Endothelial cell of umbilical vein (primary cell): ENCODE data around the gene FOXP1. TPM values are rescaled to one million over a fixed set of nuclear protein-coding genes. Genes with fewer than 3 reads are reported as not detected.

Source experiments
- BruUV-seq: library from RNA; stranded (reverse); fragments of 400-500 nt; replicated peaks from 2 replicates; lab custom pipeline; 2021; lab: Mats Ljungman, UMichigan
- CTCF ChIA-PET: fragments of 300-600, 350-600 bp; sonication (Branson Sonifier 250); formaldehyde crosslinking; loops from one replicate; lab custom pipeline; 2021; ENCODE audit warnings: antibody characterized with exemption, inconsistent platforms; lab: Charles Lee
- POLR2A ChIA-PET: fragments of 300-600, 350-600 bp; sonication (Branson Sonifier 250); formaldehyde crosslinking; loops from one replicate; lab custom pipeline; 2021; ENCODE audit warnings: antibody characterized with exemption, inconsistent platforms; lab: Charles Lee
- DNase-seq: peaks from one replicate; pipeline ENCODE4 v3.0.0-alpha.2; 2011; ENCODE audit warnings: low read depth, low spot score
- FAIRE-seq: peaks from 2 replicates; lab custom pipeline; 2011; peaks lifted over from hg19 to GRCh38; lab: Jason Lieb, UNC
- H2AFZ ChIP-seq: 2 replicates; pipeline ENCODE4 v1.6.0; 2012; ENCODE audit warnings: low read depth, low read length, control low read depth, inconsistent platforms
- H3K27ac ChIP-seq: 2 replicates; pipeline ENCODE4 v1.5.1; 2011; ENCODE audit warnings: low read depth, mild to moderate bottlenecking, control low read depth, low read length, moderate library complexity; ENCODE audit not compliant: insufficient read depth
- H3K27me3 ChIP-seq, 2 experiments: 2 replicates each; pipeline versions ENCODE4 v1.6.0 to v1.6.1; 2011; ENCODE audit warnings: low read length in 2 of 2, mixed read lengths in 1 of 2; ENCODE audit not compliant: control insufficient read depth in 2 of 2, insufficient read depth in 2 of 2
- H3K36me3 ChIP-seq, 2 experiments: 2 replicates in 1 of 2; 3 replicates in 1 of 2; pipeline ENCODE4 v1.5.1; 2011; ENCODE audit warnings: low read length in 2 of 2, mild to moderate bottlenecking in 1 of 2, moderate library complexity in 1 of 2; ENCODE audit not compliant: control insufficient read depth in 2 of 2, insufficient read depth in 2 of 2; ENCODE audit errors: extremely low read depth in 1 of 2
- H3K4me1 ChIP-seq: 3 replicates; pipeline ENCODE4 v1.5.1; 2011; ENCODE audit warnings: mild to moderate bottlenecking, low read length; ENCODE audit not compliant: control insufficient read depth, insufficient read depth; ENCODE audit errors: extremely low read depth
- H3K4me2 ChIP-seq: 2 replicates; pipeline ENCODE4 v1.6.1; 2011; ENCODE audit warnings: low read length, control low read depth, mixed read lengths; ENCODE audit not compliant: insufficient read depth
- H3K4me3 ChIP-seq, 3 experiments: fragments of 200-600 bp in 1 of 3; sonication (generic), shearing (Covaris generic) in 1 of 3; replicated peaks in 1 of 3; 2 replicates each; pipeline ENCODE4 v1.5.1; 2011 to 2016; ENCODE audit warnings: control low read depth in 3 of 3, low read length in 3 of 3, mild to moderate bottlenecking in 2 of 3, inconsistent platforms in 1 of 3, low read depth in 1 of 3, moderate library complexity in 1 of 3; ENCODE audit not compliant: insufficient read depth in 1 of 3
- H3K79me2 ChIP-seq: 2 replicates; pipeline ENCODE4 v1.6.0; 2012; ENCODE audit warnings: low read length, inconsistent platforms; ENCODE audit not compliant: control insufficient read depth, insufficient read depth
- H3K9ac ChIP-seq: replicated peaks from 2 replicates; pipeline ENCODE3; 2011; ENCODE audit warnings: low read length, control low read depth; ENCODE audit not compliant: insufficient read depth; ENCODE audit errors: extremely low read depth
- H3K9me1 ChIP-seq: replicated peaks from 3 replicates; pipeline ENCODE4 v1.6.0; 2011; ENCODE audit warnings: mild to moderate bottlenecking, low read length; ENCODE audit not compliant: control insufficient read depth, insufficient read depth; ENCODE audit errors: extremely low read depth
- H3K9me3 ChIP-seq: replicated peaks from 2 replicates; pipeline ENCODE4 v1.5.1; 2012; ENCODE audit warnings: low read length, inconsistent platforms; ENCODE audit not compliant: control insufficient read depth, insufficient read depth
- H4K20me1 ChIP-seq: replicated peaks from 2 replicates; pipeline ENCODE3; 2011; ENCODE audit warnings: mild to moderate bottlenecking, low read length; ENCODE audit not compliant: control insufficient read depth, insufficient read depth; ENCODE audit errors: extremely low read depth
- CTCF ChIP-seq, 2 donors: IDR thresholded peaks; 1 replicate in 1 of 2; 2 replicates in 1 of 2; pipeline ENCODE4 v1.5.1; 2011; ENCODE audit warnings: low read length in 2 of 2, mild to moderate bottlenecking in 2 of 2, moderate library complexity in 2 of 2, control low read depth in 1 of 2, inconsistent platforms in 1 of 2, low read depth in 1 of 2; ENCODE audit not compliant: insufficient read depth in 1 of 2; ENCODE audit errors: extremely low read depth in 1 of 2
- EZH2 ChIP-seq: IDR thresholded peaks from 2 replicates; pipeline ENCODE4 v1.6.1; 2012; ENCODE audit warnings: borderline replicate concordance, low read depth, mild to moderate bottlenecking, moderate library complexity, low read length, inconsistent platforms; ENCODE audit not compliant: severe bottlenecking
- FOS ChIP-seq: IDR thresholded peaks from 2 replicates; pipeline ENCODE4 v1.6.1; 2011; ENCODE audit warnings: mild to moderate bottlenecking, low read length, moderate library complexity, borderline replicate concordance; ENCODE audit not compliant: insufficient read depth
- GATA2 ChIP-seq: IDR thresholded peaks from 2 replicates; pipeline ENCODE4 v1.7.0; 2011; ENCODE audit warnings: low read depth, mild to moderate bottlenecking, moderate library complexity, mixed read lengths, low read length; ENCODE audit not compliant: insufficient read length, insufficient read depth
- JUN ChIP-seq: IDR thresholded peaks from 2 replicates; pipeline ENCODE4 v1.6.1; 2011; ENCODE audit warnings: borderline replicate concordance, low read depth; ENCODE audit not compliant: insufficient read length, insufficient read depth
- MAX ChIP-seq: IDR thresholded peaks from 2 replicates; pipeline ENCODE4 v1.6.1; 2011; ENCODE audit not compliant: insufficient read depth, insufficient read length
- MYC ChIP-seq: IDR thresholded peaks from one replicate; pipeline ENCODE4 v1.6.1; 2011; ENCODE audit warnings: mild to moderate bottlenecking, low read depth, low read length
- POLR2A ChIP-seq: IDR thresholded peaks from 2 replicates; pipeline ENCODE4 v1.6.1; 2012; ENCODE audit warnings: low read depth, mild to moderate bottlenecking, control low read depth, low read length
- POLR2AphosphoS5 ChIP-seq: IDR thresholded peaks from 2 replicates; pipeline ENCODE4 v1.6.1; 2012; ENCODE audit warnings: low read depth, mild to moderate bottlenecking, control low read depth, low read length, moderate library complexity; ENCODE audit not compliant: insufficient read depth
- dilution Hi-C: fragments of 300-500 bp; cut with MboI; formaldehyde crosslinking; loops from one replicate; pipeline ENCODE4 v1.15.0; 2019; ENCODE audit warnings: low sequenced_read_pairs; ENCODE audit not compliant: extremely low pct_ligation_motif_present
- intact Hi-C: fragments of 100-400 bp; cut with micrococcal nuclease; formaldehyde crosslinking; loops from one replicate; pipeline ENCODE4 v1.10.0; 2022
- polyA plus RNA-seq, 4 experiments: library from polyadenylated mRNA; depleted of rRNA in 3 of 4; stranded (reverse) in 3 of 4; unstranded in 1 of 4; fragments of >200 nt; gene quantifications; 2 replicates each; pipeline versions ENCODE4 v1.2.1 to v1.2.3, GENCODE V29; 2011 to 2012; ENCODE audit warnings: missing spikeins in 1 of 4
- total RNA-seq: library from RNA; stranded (reverse); gene quantifications from 2 replicates; pipeline ENCODE4 v1.2.3, GENCODE V29; 2021

Gene FOXP1
- total and polyA plus RNA-seq, 2 donors (not counting 3 experiments of a cell fraction or from before 2014, with no cell fraction given) = 41.0 to 107 TPM

- Histone ChIP-seq H3K79me2 (no peaks in the 10 kb centered on the region), H3K27ac (no peak overlapping the region), H3K4me3 (no peak overlapping the region), H3K9ac (no peak overlapping the region), H3K4me2 (no peak overlapping the region), H3K27me3 (no peaks in the 10 kb centered on the region), H3K4me1 (no peaks in the 10 kb centered on the region), H3K9me1 (no peaks in the 10 kb centered on the region), H4K20me1 (no peaks in the 10 kb centered on the region), H2AFZ (no peak overlapping the region), H3K9me3 (no peaks in the 10 kb centered on the region), H3K36me3 (no peaks in the 10 kb centered on the region)
- dilution Hi-C loops (no loop called here), intact Hi-C loops (no loop called here)
- ChIA-PET POLR2A (no interaction called here), CTCF (no interaction called here)
- no peak for FAIRE-seq
- no peak for TF ChIP-seq POLR2A
- TF ChIP-seq POLR2AphosphoS5 = no peak
- no peak for TF ChIP-seq MYC
- no peak for TF ChIP-seq CTCF (IDR thresholded peaks at IDR 0.05; ENCODE audit: extremely low read depth in 1 of 2, insufficient read depth in 1 of 2, low read depth in 1 of 2, low read length in 2 of 2)
- TF ChIP-seq MAX = no peak
- TF ChIP-seq JUN = no peak
- no peak for TF ChIP-seq GATA2
- TF ChIP-seq EZH2 = no peak
- TF ChIP-seq FOS = no peak
- DNase-seq = no peak
- no TSS peak for BruUV-seq
Observed at GRCh38 chr3:71560665-71561064, 22.9 kb downstream of the FOXP1 start.
